Measurements from ENCODE around the gene CCDC82.

Gene CCDC82

GRCh38 chr11:96337541-96338431 is 51.9 kb downstream of the CCDC82 start:
- DNase-seq (ENCODE audit: insufficient read length) (no peak), FAIRE-seq (peak; percentile 90)
- TF ChIP-seq TAF1 (IDR thresholded peaks at IDR 0.05; ENCODE audit: borderline replicate concordance, low read depth, low read length) (no peak), POLR2A (IDR thresholded peaks at IDR 0.05; ENCODE audit: low read depth, low read length) (no peak), POLR2AphosphoS5 (IDR thresholded peaks at IDR 0.05; ENCODE audit: low read depth, low read length) (no peak)

DNA sequence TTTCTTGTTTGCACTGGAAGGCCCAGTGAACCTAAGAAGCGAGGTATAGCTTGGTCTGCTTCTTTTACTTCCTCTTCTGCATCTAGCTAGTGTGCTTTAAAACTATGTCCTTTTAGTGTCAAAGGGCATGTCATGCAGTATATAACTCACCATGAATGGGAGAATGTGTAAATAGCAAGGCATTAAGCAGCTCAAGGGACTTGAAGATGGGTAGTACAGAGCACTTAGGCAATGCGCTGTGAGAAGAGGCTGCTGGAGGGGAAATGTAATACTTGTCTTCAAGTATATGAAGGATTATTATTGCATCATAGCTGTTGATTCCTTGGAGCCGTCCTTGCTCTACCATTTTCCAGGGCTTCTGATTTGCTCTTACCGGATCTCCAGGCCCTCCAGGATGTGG is 54.3 kb downstream of the CCDC82 start:
- DNase-seq (ENCODE audit: insufficient read length), result no peak
- TF ChIP-seq POLR2A (IDR thresholded peaks at IDR 0.05; ENCODE audit: low read depth, low read length) (no peak), TAF1 (IDR thresholded peaks at IDR 0.05; ENCODE audit: borderline replicate concordance, low read depth, low read length) (no peak)
- FAIRE-seq, result no peak

DNA sequence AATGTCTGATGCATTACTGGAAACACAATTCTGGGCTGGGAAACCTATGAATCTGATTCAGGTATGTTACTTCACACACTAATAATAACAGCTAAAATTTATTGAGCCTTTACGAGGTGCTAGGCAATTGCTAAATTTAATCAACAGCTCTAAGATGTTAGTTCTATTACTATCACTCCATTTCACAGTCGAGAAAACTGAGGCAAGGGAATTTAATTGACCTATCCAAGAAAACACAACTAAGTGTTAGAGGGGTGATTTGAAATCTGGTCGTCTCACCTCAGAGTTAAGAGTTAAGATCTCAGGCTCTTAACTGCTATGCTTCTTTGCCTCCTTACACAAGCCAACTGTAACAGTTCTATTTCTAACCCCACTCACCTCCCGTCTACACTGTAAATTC is 55.5 kb downstream of the CCDC82 start:
- no peak for DNase-seq (ENCODE audit: insufficient read length)
- TF ChIP-seq POLR2A (IDR thresholded peaks at IDR 0.05; ENCODE audit: low read depth, low read length), result no peak
- no peak for TF ChIP-seq POLR2AphosphoS5 (IDR thresholded peaks at IDR 0.05; ENCODE audit: low read depth, low read length)
- TF ChIP-seq TAF1 (IDR thresholded peaks at IDR 0.05; ENCODE audit: borderline replicate concordance, low read depth, low read length), result no peak
- no peak for FAIRE-seq

GRCh38 chr11:96333191-96333719 is 56.5 kb downstream of the CCDC82 start:
- TF ChIP-seq POLR2AphosphoS5 (IDR thresholded peaks at IDR 0.05; ENCODE audit: low read depth, low read length) (no peak), POLR2A (IDR thresholded peaks at IDR 0.05; ENCODE audit: low read depth, low read length) (no peak), TAF1 (IDR thresholded peaks at IDR 0.05; ENCODE audit: borderline replicate concordance, low read depth, low read length) (no peak)
- DNase-seq (ENCODE audit: insufficient read length), result no peak
- no peak for FAIRE-seq

- FAIRE-seq (no peak), DNase-seq (ENCODE audit: insufficient read length) (no peak)
- TF ChIP-seq POLR2A (IDR thresholded peaks at IDR 0.05; ENCODE audit: low read depth, low read length) (no peak), TAF1 (IDR thresholded peaks at IDR 0.05; ENCODE audit: borderline replicate concordance, low read depth, low read length) (no peak), POLR2AphosphoS5 (IDR thresholded peaks at IDR 0.05; ENCODE audit: low read depth, low read length) (no peak)
Observed at GRCh38 chr11:96332126-96332771, 57.5 kb downstream of the CCDC82 start.

DNA sequence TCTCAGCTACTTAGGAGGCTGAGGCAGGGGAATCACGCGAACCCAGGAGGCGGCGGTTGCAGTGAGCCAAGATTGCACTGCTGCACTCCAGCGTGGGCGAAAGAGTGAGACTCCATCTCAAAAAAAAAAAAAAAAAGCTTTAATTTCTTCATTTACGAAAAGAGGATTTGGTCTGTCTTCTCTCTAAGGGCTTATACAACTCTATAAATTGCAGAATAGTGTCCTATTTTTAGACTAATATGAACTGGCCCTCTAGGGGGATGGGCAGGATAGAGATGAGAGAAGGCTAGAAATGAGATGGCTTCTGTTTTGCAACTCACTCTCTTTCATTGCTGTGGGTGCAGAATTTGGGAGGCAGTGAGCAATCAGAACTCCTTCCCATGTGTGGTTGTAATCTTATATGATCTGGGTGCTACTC is 58.0 kb downstream of the CCDC82 start:
- TF ChIP-seq POLR2A (IDR thresholded peaks at IDR 0.05; ENCODE audit: low read depth, low read length) (no peak), TAF1 (IDR thresholded peaks at IDR 0.05; ENCODE audit: borderline replicate concordance, low read depth, low read length) (no peak), POLR2AphosphoS5 (IDR thresholded peaks at IDR 0.05; ENCODE audit: low read depth, low read length) (no peak)
- no peak for DNase-seq (ENCODE audit: insufficient read length)
- no peak for FAIRE-seq

DNA sequence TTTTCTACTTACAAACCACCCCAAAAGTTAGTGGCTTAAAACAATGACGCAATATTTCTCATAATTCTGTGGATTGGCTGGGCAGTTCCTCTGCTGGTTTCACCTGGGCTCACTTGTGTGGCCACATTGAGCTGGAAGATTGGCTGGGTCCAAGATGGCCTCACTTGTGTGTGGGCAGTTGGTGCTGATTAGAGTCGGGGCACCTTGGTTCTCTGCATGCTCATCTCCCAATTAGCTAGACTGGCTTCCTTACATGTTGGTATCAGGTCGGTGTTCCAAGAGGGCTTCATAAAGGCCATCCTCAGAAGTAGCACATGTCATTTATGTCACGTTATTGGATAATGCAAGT is 59.2 kb downstream of the CCDC82 start:
- DNase-seq (ENCODE audit: insufficient read length) (no peak), FAIRE-seq (no peak)
- TF ChIP-seq TAF1 (IDR thresholded peaks at IDR 0.05; ENCODE audit: borderline replicate concordance, low read depth, low read length) (no peak), POLR2A (IDR thresholded peaks at IDR 0.05; ENCODE audit: low read depth, low read length) (no peak), POLR2AphosphoS5 (IDR thresholded peaks at IDR 0.05; ENCODE audit: low read depth, low read length) (no peak)

GRCh38 chr11:96329855-96330510 is 59.7 kb downstream of the CCDC82 start:
- no peak for TF ChIP-seq TAF1 (IDR thresholded peaks at IDR 0.05; ENCODE audit: borderline replicate concordance, low read depth, low read length)
- TF ChIP-seq POLR2A (IDR thresholded peaks at IDR 0.05; ENCODE audit: low read depth, low read length), result no peak
- no peak for TF ChIP-seq POLR2AphosphoS5 (IDR thresholded peaks at IDR 0.05; ENCODE audit: low read depth, low read length)
- FAIRE-seq, result no peak

GRCh38 chr11:96329419-96329818 is 60.3 kb downstream of the CCDC82 start:
- TF ChIP-seq POLR2AphosphoS5 (IDR thresholded peaks at IDR 0.05; ENCODE audit: low read depth, low read length), result no peak
- TF ChIP-seq TAF1 (IDR thresholded peaks at IDR 0.05; ENCODE audit: borderline replicate concordance, low read depth, low read length), result no peak
- no peak for TF ChIP-seq POLR2A (IDR thresholded peaks at IDR 0.05; ENCODE audit: low read depth, low read length)
- FAIRE-seq (no peak), DNase-seq (ENCODE audit: insufficient read length) (no peak)

More at GRCh38 chr11:96329855-96330510, 59.7 kb downstream of the CCDC82 start:
- DNase-seq (ENCODE audit: insufficient read length), result no peak

DNA sequence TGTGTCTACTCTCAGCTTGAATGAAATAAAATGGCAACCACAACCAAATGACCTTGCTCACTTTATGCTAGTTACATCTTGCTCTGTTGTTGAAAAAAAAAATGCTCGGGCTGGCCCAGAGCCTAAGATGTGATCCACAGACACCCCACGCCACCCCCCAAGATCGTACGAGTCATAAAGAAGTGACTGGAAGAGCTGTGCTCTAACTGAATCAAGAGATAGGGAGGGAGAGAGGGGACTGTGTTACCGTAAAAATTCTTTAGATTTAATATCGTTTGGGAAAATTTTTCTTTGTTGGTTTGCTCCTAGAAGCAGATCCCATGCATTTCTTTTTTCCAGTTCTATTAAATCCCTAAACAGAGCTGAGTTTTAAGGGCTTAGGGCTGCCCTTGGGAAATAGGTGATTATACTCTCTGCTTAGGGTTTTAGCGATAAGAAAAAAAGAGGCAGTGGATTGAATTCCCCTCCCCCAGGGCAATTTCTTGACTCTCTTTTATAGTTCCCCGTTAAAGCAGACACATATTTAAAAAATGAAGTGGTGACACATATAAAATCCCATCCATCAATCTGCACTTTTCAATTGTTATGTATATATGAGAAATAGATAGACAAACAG is 61.2 kb downstream of the CCDC82 start:
- TF ChIP-seq POLR2AphosphoS5 (IDR thresholded peaks at IDR 0.05; ENCODE audit: low read depth, low read length) (no peak), TAF1 (IDR thresholded peaks at IDR 0.05; ENCODE audit: borderline replicate concordance, low read depth, low read length) (no peak), POLR2A (IDR thresholded peaks at IDR 0.05; ENCODE audit: low read depth, low read length) (no peak)
- FAIRE-seq (no peak), DNase-seq (ENCODE audit: insufficient read length) (no peak)

DNA sequence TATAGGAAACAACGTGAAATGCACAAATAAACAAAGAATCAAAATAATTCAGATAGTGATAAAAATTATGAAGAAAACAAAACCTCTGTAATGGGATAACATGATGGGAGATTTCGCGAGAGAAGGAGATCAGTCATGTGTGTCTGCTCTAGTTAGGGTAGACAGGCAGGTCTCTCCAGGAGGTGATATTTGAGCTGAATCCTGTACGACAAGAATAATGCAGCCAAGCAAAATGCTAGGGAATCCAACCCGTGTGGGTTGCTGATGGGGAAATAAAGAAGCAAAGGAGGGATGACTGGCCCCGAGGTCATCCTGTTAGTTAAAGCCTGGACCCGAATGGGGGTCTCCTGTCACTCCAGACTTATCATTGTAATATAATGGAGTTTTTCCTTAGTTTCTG is 62.8 kb downstream of the CCDC82 start:
- TF ChIP-seq POLR2AphosphoS5 (IDR thresholded peaks at IDR 0.05; ENCODE audit: low read depth, low read length) (no peak), TAF1 (IDR thresholded peaks at IDR 0.05; ENCODE audit: borderline replicate concordance, low read depth, low read length) (no peak), POLR2A (IDR thresholded peaks at IDR 0.05; ENCODE audit: low read depth, low read length) (no peak)
- FAIRE-seq, result no peak
- DNase-seq (ENCODE audit: insufficient read length), result no peak

All from GM12892 (cell line).